CD4-positive, CD25-positive, alpha-beta regulatory T cell (primary cell): Measurements from ENCODE around the gene COMTD1. TPM values are rescaled to one million over a fixed set of nuclear protein-coding genes. Genes with fewer than 3 reads are reported as not detected.

Experiments
- ATAC-seq, 2 donors: fragments of 150-1000 bp; cut with Tn5 transposase; one replicate each; pipeline ENCODE4 v1.10.0; 2021; ENCODE audit warnings: low read depth in 2 of 2, moderate number of reproducible peaks in 2 of 2, moderate library complexity in 1 of 2
- DNase-seq, 3 donors: peaks; one replicate each; pipeline versions ENCODE4 v3.0.0 to v3.0.0-alpha.2; 2012 to 2022; ENCODE audit warnings: mixed read lengths in 1 of 3
- H3K27ac ChIP-seq: one replicate; pipeline ENCODE4 v1.7.0; 2013; ENCODE audit warnings: mild to moderate bottlenecking, low read length; ENCODE audit not compliant: insufficient read depth, poor library complexity, severe bottlenecking
- H3K27me3 ChIP-seq: one replicate; pipeline ENCODE4 v1.7.0; 2013; ENCODE audit warnings: low read length; ENCODE audit not compliant: control insufficient read depth, insufficient read depth
- H3K36me3 ChIP-seq: one replicate; pipeline ENCODE4 v1.7.0; 2013; ENCODE audit warnings: mild to moderate bottlenecking, low read length, moderate library complexity; ENCODE audit not compliant: control insufficient read depth, insufficient read depth
- H3K4me1 ChIP-seq: 2 replicates; pipeline ENCODE4 v1.7.0; 2013; ENCODE audit warnings: mild to moderate bottlenecking, low read length; ENCODE audit not compliant: insufficient read depth, control insufficient read depth, poor library complexity, severe bottlenecking
- H3K4me3 ChIP-seq: one replicate; pipeline ENCODE4 v1.7.0; 2013; ENCODE audit warnings: low read depth, mild to moderate bottlenecking, low read length, moderate library complexity
- H3K9me3 ChIP-seq, 2 experiments: 1 replicate in 1 of 2; 2 replicates in 1 of 2; pipeline ENCODE4 v1.7.0; 2013; ENCODE audit warnings: low read length in 2 of 2, mild to moderate bottlenecking in 1 of 2, moderate library complexity in 1 of 2; ENCODE audit not compliant: control insufficient read depth in 2 of 2
- H3K27ac Mint-ChIP-seq, 3 donors: one replicate each; pipeline ENCODE4 v1.8.0; 2020 to 2022; ENCODE audit warnings: mild to moderate bottlenecking in 3 of 3, mixed read lengths in 3 of 3, moderate library complexity in 2 of 3
- H3K27me3 Mint-ChIP-seq: one replicate; pipeline ENCODE4 v1.8.0; 2022; ENCODE audit warnings: mild to moderate bottlenecking, mixed read lengths
- H3K36me3 Mint-ChIP-seq: one replicate; pipeline ENCODE4 v1.8.0; 2020; ENCODE audit warnings: mixed read lengths
- H3K4me1 Mint-ChIP-seq, 4 donors: one replicate each; pipeline ENCODE4 v1.8.0; 2020 to 2022; ENCODE audit warnings: mixed read lengths in 4 of 4, mild to moderate bottlenecking in 1 of 4
- H3K4me3 Mint-ChIP-seq, 4 donors: one replicate each; pipeline ENCODE4 v1.8.0; 2020 to 2022; ENCODE audit warnings: mild to moderate bottlenecking in 4 of 4, mixed read lengths in 4 of 4, moderate library complexity in 3 of 4
- H3K9me3 Mint-ChIP-seq, 7 donors: one replicate each; pipeline ENCODE4 v1.8.0; 2020 to 2022; ENCODE audit warnings: mixed read lengths in 7 of 7, mild to moderate bottlenecking in 3 of 7, moderate library complexity in 2 of 7
- polyA plus RNA-seq, 4 donors: library from polyadenylated mRNA; unstranded; fragments of 300-500 nt; fragmentation: Illumina TruSeq; gene quantifications; one replicate each; pipeline ENCODE4 v1.2.3, GENCODE V29; 2021
- total RNA-seq: library from RNA; stranded (reverse); gene quantifications from one replicate; pipeline ENCODE4 v1.2.3, GENCODE V29; 2022

COMTD1 gene
- total and polyA plus RNA-seq, 5 donors from 2014 or later, result 20.0 to 35.0 (median 21.9) TPM

GRCh38 chr10:75240329-75241076, 4.7 kb upstream of the COMTD1 start:
- Histone ChIP-seq H3K27me3 (no peaks in the 10 kb centered on the region), H3K4me1 (no peaks in the 10 kb centered on the region), H3K36me3 (no peaks in the 10 kb centered on the region), H3K27ac (no peak overlapping the region), H3K4me3 (no peak overlapping the region), H3K9me3 (no peaks in the 10 kb centered on the region)
- peaks cover 0 to 7% (median 4%) of the 10 kb centered on the region in 4 donors for H3K4me1 Mint-ChIP-seq
- no peaks in the 10 kb centered on the region for H3K27me3 Mint-ChIP-seq
- no peak for ATAC-seq
- DNase-seq, result no peak
- peak overlapping the region in 1 of 3 donors; percentile 66 for H3K27ac Mint-ChIP-seq
- H3K4me3 Mint-ChIP-seq, result no peak overlapping the region
- H3K9me3 Mint-ChIP-seq, result peaks cover 0 to 1% (median 0%) of the 10 kb centered on the region in 7 donors
- H3K36me3 Mint-ChIP-seq, result no peaks in the 10 kb centered on the region

GRCh38 chr10:75239096-75239790, 3.5 kb upstream of the COMTD1 start:
- Histone ChIP-seq H3K36me3 (no peaks in the 10 kb centered on the region), H3K27ac (no peak overlapping the region), H3K9me3 (no peaks in the 10 kb centered on the region), H3K4me1 (peaks cover 7% of the 10 kb centered on the region), H3K27me3 (no peaks in the 10 kb centered on the region), H3K4me3 (no peak overlapping the region)
- H3K4me1 Mint-ChIP-seq, result peaks cover 0 to 7% (median 4%) of the 10 kb centered on the region in 4 donors
- DNase-seq (no peak), ATAC-seq (no peak)
- peak overlapping the region in 1 of 4 donors; percentile 23 for H3K4me3 Mint-ChIP-seq
- peaks cover 0 to 1% (median 0%) of the 10 kb centered on the region in 7 donors for H3K9me3 Mint-ChIP-seq
- no peaks in the 10 kb centered on the region for H3K27me3 Mint-ChIP-seq
- no peak overlapping the region for H3K27ac Mint-ChIP-seq
- no peaks in the 10 kb centered on the region for H3K36me3 Mint-ChIP-seq

- Mint-ChIP-seq H3K9me3 (no peaks in the 10 kb centered on the region), H3K36me3 (no peaks in the 10 kb centered on the region), H3K4me1 (peaks cover 0 to 11% (median 6%) of the 10 kb centered on the region in 4 donors), H3K27ac (no peak overlapping the region), H3K4me3 (peak overlapping the region in 1 of 4 donors; percentile 23), H3K27me3 (no peaks in the 10 kb centered on the region)
- Histone ChIP-seq H3K36me3 (no peaks in the 10 kb centered on the region), H3K27ac (no peak overlapping the region), H3K4me1 (peaks cover 13% of the 10 kb centered on the region), H3K27me3 (no peaks in the 10 kb centered on the region), H3K9me3 (no peaks in the 10 kb centered on the region), H3K4me3 (no peak overlapping the region)
- ATAC-seq (no peak), DNase-seq (no peak)
Observed at GRCh38 chr10:75238182-75239095, 2.7 kb upstream of the COMTD1 start.

GRCh38 chr10:75236178-75236825, 545 bp upstream of the COMTD1 start:
- Histone ChIP-seq H3K4me1 (peaks cover 18% of the 10 kb centered on the region), H3K36me3 (peaks cover 13% of the 10 kb centered on the region), H3K27ac (no peak overlapping the region), H3K4me3 (no peak overlapping the region), H3K9me3 (no peaks in the 10 kb centered on the region), H3K27me3 (no peaks in the 10 kb centered on the region)
- ATAC-seq (no peak), DNase-seq (no peak)
- no peaks in the 10 kb centered on the region for H3K9me3 Mint-ChIP-seq
- H3K27me3 Mint-ChIP-seq, result no peaks in the 10 kb centered on the region
- peak overlapping the region; percentile 85 to 93 (median 88) for H3K4me3 Mint-ChIP-seq
- peak overlapping the region; percentile 84 to 95 (median 92) for H3K27ac Mint-ChIP-seq
- H3K36me3 Mint-ChIP-seq, result peaks cover 7% of the 10 kb centered on the region
- peaks cover 0 to 22% (median 9%) of the 10 kb centered on the region in 4 donors for H3K4me1 Mint-ChIP-seq

GRCh38 chr10:75234683-75235374, 928 bp downstream of the COMTD1 start:
- DNase-seq, result peak in 1 of 3 donors; percentile 4
- ATAC-seq, result peak; percentile 0

GRCh38 chr10:75234017-75234682, 1.6 kb downstream of the COMTD1 start:
- Histone ChIP-seq H3K9me3 (no peaks in the 10 kb centered on the region), H3K36me3 (peaks cover 23% of the 10 kb centered on the region), H3K27ac (peak overlapping the region; percentile 82), H3K4me3 (peak overlapping the region; percentile 59), H3K27me3 (no peaks in the 10 kb centered on the region), H3K4me1 (peaks cover 24% of the 10 kb centered on the region)
- peak overlapping the region; percentile 83 to 88 (median 86) for H3K4me3 Mint-ChIP-seq
- ATAC-seq, result peak; percentile 66 to 75
- H3K27me3 Mint-ChIP-seq, result no peaks in the 10 kb centered on the region
- peaks cover 12% of the 10 kb centered on the region for H3K36me3 Mint-ChIP-seq
- H3K9me3 Mint-ChIP-seq, result no peaks in the 10 kb centered on the region
- peaks cover 5 to 33% (median 19%) of the 10 kb centered on the region in 4 donors for H3K4me1 Mint-ChIP-seq
- peak overlapping the region; percentile 90 to 93 (median 91) for H3K27ac Mint-ChIP-seq
- DNase-seq, result peak; percentile 96 to 98 (median 98)

More at GRCh38 chr10:75234683-75235374, 928 bp downstream of the COMTD1 start:
- Histone ChIP-seq H3K36me3 (peaks cover 16% of the 10 kb centered on the region), H3K4me1 (peaks cover 24% of the 10 kb centered on the region), H3K9me3 (no peaks in the 10 kb centered on the region), H3K27ac (peak overlapping the region; percentile 82), H3K4me3 (peak overlapping the region; percentile 59), H3K27me3 (no peaks in the 10 kb centered on the region)
- Mint-ChIP-seq H3K36me3 (peaks cover 12% of the 10 kb centered on the region), H3K9me3 (no peaks in the 10 kb centered on the region), H3K27me3 (no peaks in the 10 kb centered on the region), H3K4me3 (peak overlapping the region; percentile 83 to 88 (median 86)), H3K4me1 (peaks cover 5 to 29% (median 16%) of the 10 kb centered on the region in 4 donors), H3K27ac (peak overlapping the region in 2 of 3 donors; percentile 79 to 90)
